Epithelial cell of prostate (primary cell): ENCODE measurements around the gene ABCE1.

Experiments
- DNase-seq: peaks from one replicate; pipeline ENCODE4 v3.0.0-alpha.2; 2011; ENCODE audit warnings: low read depth, low spot score
- H3K27ac ChIP-seq: fragments of 450-650 bp; 2 replicates; pipeline ENCODE4 v1.5.1; 2017; ENCODE audit warnings: mild to moderate bottlenecking

The ABCE1 gene

DNA sequence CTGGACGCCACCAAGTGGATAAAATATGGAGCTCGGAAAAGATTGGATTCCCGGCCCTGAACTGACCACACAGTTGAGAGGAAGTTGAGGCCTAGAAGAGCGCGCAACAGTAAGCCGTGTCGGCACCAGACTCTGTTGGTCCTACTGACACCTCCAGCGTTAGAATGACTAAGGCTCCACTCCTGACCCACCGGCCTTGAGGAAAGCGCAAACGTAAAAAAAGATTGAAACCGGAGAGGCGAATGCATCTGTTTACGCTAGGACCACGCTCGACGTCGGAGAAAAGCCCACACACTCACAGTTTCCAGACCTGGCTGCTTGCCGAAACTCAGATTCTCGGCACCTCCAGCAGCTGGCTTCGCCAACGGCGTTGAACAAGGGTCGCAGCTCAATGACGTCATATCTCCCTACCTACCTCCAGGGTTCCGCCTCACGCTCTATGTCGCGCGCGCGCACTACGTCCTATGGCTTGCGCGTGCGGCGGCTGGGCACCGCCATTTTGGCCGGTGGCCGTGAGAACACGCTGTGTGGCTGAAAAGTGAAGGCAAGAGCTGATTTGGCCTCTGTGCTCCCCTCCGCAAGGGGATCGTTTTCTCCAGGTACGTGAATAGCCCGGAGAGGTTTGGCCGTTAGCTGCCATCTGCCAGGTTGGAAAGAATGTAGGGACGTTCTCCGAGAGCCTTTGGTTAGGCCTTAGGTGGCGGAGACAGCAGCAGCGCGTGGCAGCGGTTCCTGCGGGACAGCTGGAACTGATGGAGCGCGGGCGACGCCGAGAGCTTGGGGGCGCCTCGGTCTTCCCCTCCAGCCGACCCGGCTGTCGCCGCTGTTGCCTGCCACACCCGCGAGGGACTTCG lies at the start of gene ABCE1, which contains the start of gene ANAPC10:
Gene ABCE1 (plus strand): TSS at position 491 of the 854 bp plus-strand sequence. CDS start 6,102 bp downstream, outside the sequence.
Gene ANAPC10 (minus strand): TSS at position 376 of the 854 bp plus-strand sequence. CDS start 2,097 bp downstream, outside the sequence.
- H3K27ac ChIP-seq = peak within 1 kb of the TSS; percentile 91
- DNase-seq = peak; percentile 86

DNA sequence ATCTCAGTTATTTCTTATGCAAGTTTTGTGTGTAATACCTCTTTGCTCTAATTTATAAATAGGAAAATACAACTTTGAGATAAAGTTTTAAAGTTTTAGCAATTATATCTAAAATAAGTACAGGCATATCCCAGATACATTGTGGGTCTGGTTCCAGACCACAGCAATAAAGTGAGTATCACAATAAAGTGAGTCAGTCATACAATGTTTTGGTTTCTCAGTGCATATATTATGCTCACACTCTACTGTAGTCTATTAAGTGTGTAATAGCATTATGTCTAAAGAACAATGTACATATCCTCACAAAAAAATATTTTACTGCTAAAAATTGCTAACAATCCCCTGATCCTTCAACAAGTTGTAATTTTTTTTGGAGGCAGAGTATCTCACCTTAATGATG lies 49.3 kb upstream of the ABCE1 start:
- no peak for DNase-seq

DNA sequence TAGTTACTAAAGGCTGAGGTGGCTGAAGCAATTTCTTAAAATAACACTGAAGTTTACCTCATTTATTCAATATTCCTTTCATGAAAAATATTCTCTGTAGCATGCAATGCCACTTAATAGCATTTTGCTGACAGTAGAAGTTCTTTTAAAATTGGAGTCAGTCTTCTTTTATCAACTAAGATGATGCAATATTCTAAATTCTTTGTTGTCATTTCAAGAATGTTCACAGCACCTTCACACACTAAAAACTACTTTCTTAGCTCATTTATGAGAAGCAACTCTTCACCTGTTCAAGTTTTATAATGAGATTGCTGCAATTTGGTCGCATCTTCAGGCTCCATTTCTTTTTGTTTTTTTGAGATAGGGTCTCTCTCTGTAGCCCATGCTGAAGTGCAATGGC lies 48.9 kb upstream of the ABCE1 start:
- no peak overlapping the region for H3K27ac ChIP-seq
- no peak for DNase-seq

More for the DNA sequence above, 49.3 kb upstream of the ABCE1 start:
- H3K27ac ChIP-seq = no peak overlapping the region

DNA sequence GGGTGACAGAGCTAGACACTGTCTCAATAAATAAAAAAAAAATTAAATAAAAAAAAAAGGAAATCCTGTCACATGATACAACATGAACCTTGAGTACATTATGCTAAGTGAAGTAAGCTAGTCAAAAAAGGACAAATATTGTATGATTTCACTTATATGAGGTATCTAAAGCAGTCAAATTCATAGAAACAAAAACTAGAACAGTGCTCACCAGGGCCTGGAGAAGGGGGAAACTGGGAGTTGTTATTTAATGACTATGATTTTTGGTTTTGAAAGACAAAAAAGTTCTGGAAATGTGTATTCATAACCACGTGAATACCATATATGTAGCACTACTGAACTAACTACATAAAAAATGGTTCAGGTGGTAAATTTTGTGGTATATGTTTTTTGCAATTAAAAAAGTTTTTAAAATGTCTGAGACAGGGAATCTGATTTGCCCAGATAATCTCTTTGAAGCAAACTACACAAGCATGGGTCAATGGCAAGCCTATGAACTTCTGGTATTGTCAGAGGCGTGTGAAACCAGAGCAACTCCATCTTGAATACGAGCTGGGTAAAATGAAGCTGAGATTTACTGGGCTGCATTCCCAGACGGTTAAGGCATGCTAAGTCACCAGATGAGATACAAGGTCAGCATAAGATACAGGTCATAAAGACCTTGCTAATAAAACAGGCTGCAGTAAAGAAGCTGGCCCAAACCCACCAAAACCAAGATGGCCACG lies 42.4 kb upstream of the ABCE1 start:
- no peak for DNase-seq
- H3K27ac ChIP-seq = no peak overlapping the region

DNA sequence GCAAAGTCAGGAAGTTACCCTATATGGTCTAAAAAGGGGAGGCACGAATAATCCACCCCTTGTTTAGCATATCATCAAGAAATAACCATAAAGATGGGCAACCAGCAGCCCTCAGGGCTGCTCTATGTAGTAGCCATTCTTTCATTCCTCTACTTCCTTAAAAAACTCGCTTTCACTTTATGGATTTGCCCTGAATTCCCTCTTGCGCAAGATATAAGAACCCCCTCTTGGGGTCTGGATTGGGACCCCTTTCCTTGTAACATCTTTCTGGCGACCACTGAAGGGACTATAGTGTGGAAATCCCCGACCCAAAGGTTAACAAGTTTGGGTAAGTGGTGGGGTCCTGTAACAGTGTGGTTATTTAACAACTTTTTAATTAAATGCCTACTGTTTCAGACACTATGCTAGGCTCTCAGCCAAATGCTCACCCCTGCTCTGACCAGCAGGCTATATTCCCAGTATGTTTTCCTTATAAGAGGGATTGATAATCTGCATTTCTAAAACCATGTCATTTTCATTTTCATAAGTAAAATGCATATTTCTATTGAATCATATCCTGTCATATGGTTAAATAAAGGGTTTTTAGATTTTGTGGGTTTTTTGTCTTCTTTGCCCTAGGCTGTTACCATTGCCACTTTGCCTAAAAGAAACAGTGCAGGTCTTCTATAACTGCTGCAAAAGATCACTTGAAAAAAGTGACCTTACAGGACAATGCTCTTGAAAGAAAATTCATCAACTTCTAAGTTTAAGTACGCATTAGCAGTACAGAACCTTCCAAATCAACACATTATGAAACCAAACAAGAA lies 41.6 kb upstream of the ABCE1 start:
- no peak for DNase-seq
- H3K27ac ChIP-seq = no peak overlapping the region

DNA sequence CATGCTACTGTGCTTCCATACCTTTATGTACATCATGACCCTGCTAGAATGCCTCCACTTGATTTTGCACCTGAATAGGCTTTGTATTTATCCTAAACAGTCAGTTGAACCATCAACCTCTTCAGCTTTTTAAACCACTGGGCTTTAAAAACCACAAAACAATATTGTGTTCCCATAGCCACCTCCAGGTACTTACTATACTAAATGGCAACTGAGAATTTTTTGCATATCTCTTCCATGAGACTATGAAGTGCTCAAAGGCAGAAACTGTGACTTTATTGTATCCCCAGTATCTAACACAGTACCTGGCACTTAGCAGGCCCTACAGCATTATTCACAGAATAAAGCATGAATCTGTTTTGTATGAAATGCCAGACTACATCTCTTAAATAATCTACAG lies 39.9 kb upstream of the ABCE1 start:
- DNase-seq = no peak
- no peak overlapping the region for H3K27ac ChIP-seq

DNA sequence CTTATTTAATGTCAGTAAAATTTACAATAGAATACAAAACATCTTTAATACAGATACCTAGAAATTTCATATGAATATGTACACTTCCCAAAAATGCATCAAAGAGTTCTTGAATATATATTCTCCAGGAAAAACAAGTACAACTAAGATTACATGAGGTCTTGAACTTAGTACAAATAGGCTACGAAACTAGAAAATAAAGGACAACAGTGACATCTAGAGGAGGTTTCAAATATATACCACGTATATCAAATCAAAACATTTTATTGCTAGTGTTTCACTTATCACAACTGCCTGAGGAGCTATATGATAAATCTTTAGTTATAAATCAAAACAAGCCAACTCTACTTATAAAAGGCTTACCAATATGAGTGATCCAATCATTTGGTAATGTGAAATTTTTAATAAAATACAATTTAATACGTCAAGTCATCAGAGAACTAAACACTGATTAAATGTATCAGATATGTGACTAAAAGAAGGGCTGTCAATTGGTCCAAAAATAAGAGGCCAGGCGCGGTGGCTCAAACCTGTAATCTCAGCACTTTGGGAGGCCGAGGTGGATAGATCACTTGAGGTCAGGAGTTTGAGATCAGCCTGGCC lies 36.7 kb upstream of the ABCE1 start:
- no peak overlapping the region for H3K27ac ChIP-seq
- no peak for DNase-seq

DNA sequence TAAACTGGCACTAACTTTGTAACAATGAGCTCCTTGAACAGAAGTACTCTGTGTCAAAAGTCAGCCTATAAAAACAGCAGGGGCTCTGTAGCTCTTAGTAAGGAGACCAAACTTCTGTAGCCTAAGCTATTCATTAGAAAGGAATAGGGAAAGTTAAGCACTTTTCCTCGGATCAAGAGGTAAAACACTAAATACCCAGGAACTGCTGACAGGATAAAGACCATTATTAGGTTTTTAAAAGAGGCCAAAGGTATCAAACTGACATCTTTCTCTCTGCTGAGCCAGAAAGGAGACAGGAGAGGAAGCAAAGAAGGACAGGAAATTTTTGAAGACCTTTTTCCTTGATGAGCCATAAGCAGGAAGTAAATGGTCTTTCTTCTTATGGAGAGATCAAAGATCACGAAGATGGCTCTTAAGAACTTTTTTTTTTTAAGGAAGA lies 32.0 kb upstream of the ABCE1 start:
- no peak overlapping the region for H3K27ac ChIP-seq
- no peak for DNase-seq

DNA sequence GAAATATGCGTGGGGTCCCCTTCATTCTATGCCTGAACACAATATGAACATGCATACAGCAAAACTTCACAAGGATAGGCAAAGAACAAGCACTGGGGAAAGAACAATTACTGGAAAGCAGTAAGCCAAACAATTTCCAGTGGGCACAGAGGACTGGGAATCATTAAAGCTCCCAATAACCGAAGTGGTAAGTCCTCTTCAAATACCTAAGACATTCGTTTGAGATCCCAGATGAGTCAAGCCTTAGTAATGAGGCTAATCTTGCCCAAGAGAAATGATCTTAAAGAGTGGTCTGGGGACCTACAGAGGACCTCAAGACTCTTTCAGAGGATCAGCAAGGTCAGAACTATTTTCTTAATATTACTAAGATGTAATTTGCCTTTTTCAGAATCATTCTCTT lies 28.8 kb upstream of the ABCE1 start:
- no peak overlapping the region for H3K27ac ChIP-seq
- no peak for DNase-seq

DNA sequence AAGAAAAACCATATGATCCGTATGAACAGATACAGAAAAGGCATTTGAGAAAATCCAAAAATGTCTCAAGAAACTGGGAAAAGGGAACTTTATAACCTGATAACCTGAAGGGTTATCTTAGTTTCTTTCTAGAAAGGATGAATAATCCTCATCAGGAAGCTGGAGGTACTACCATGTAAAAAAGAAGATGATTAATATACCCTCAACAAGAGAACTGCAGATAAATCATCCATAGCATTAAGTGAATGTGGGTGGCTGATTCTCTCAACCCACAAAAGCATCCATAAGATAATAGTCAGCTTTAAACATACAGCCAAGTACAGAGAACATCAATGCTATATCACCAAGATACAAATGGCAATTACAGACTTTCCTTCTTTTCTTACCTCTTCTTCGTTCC lies 26.6 kb upstream of the ABCE1 start:
- H3K27ac ChIP-seq = no peak overlapping the region
- DNase-seq = no peak

DNA sequence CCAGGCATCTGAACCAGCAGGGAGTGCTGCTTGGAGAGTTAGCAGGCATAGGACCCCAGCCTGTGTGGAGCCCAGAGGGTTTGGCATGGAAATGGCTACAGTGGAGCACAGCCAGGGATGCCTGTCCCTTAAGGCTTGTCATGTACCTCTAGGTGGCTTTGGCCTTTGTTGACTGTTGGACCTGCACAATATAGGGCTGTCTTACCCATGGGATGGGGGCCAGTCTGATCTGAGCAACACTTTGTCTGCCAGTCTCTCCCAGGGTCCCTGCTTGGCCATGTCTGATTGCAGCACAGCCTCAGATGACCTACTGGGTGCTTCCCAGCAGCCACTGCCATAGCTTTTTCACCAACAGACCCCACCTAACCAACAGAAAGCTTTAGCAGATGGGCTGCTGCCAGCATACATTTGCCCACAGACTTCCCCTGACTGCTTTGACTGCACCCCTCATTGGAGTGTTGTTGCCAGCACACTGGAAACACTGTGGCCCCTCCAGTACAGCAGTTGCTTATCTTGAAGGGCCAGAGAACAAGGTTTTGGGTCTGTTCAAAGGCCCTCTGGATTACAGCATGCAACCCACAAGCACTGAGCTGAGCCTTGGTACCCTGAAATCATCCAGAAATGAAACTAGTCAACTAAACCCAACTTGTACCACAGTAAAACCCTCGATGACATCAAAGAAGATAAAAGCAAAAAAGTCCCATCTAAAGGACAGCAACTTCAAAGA lies 22.2 kb upstream of the ABCE1 start:
- no peak overlapping the region for H3K27ac ChIP-seq
- no peak for DNase-seq

DNA sequence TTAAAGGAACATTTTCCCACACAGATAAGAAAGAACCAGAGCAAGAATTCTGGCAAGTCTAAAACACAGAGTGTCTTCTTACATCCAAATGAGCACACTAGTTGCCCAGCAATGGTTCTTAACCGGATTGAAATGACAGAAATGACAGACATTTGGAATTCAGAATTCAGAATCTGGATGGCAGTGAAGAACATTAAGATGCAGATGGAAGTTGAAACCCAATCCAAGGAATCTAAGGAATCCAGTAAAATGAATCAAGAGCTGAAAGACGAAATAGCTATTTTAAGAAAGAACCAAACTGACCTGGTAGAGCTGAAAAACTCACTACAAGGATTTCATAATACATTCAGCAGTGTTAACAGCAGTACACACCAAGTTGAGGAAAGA lies 21.6 kb upstream of the ABCE1 start:
- no peak for DNase-seq
- H3K27ac ChIP-seq = no peak overlapping the region

DNA sequence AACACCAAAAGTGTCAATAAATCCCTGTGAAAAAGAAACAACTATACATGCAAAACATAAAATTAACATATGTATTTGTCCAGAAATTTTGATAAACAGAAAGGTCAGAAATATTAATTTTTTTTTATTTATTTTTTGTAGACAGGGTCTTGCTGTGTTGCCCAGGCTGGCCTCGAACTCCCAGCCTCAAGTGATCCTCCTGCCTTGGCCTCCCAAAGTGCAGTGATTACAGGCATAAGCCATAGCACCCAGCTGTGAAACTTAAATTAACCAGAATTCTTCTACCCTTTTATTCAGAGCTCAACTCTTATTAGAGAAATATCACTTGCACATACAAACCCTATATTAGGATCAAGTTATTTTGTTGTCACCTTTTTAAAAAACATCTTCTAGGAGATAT lies 16.4 kb upstream of the ABCE1 start:
- no peak for DNase-seq
- H3K27ac ChIP-seq = no peak overlapping the region

DNA sequence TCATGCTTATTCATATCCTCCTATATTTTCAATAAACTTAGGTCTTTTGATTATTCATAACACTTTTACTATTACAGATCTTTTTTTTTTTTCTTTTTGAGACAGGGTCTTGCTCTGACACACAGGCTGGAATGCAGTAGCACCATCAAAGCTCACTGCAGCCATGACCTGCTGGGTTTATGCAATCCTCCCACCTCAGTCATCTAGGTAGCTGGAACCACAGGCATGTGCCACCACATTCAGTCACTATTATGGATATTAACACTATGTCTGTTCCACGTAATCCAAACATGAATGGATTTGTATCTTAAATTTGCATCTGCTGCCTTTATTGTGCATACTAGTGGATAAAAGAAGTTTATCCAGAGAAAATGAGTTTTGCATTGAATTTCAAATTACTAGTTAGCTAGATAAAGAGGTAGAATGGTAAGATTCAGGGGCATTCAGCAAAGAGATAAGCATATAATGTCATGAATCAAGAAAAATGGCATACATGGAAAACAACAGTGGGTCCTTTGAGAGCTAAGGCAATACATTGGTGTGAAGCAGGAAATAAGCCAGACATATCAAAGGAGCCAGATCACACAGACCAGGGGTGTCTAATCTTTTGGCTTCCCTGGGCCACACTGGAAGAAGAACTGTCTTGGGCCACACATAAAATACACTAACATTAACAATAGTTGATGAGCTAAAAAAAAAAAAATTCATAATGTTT lies 14.1 kb upstream of the ABCE1 start:
- peak overlapping the region; percentile 21 for H3K27ac ChIP-seq
- peak; percentile 12 for DNase-seq

DNA sequence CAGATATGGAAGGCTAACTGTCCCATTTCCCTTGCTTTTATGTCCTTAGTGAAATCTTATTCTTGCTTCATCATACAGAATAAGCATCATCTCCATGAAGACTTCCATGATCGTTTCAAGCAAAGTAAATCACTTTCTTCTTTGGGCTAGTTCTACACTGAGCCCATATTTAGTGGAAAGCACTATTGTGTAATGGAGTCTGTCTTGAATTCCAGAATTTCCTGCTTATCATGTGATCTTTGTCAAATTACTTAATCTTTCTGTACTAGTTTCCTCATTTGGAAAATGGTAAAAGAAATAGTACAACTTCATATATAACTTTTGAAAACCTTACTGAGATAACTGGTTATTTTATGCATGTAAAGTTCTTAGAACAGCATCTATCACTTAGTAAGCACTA lies 7.7 kb upstream of the ABCE1 start:
- no peak for DNase-seq
- H3K27ac ChIP-seq = no peak overlapping the region

DNA sequence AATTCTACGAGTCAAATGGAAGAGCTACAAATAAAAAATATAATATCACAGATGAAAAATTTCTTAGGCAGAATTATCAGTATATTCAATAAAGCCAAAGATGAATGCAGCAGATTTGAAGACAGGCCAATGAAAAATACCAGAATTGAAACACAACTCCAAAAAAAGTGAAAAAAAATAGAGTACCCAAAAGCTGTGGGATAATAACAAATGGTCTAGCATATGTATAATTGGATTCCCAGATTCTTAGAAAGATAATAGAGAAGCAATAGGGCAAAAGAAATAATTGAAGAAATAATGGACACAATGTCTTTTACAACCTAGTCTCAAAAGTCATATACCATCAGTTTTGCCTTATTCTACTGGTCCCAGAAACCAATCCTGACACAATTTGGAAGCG lies 4.5 kb upstream of the ABCE1 start:
- no peak overlapping the region for H3K27ac ChIP-seq
- DNase-seq = no peak

DNA sequence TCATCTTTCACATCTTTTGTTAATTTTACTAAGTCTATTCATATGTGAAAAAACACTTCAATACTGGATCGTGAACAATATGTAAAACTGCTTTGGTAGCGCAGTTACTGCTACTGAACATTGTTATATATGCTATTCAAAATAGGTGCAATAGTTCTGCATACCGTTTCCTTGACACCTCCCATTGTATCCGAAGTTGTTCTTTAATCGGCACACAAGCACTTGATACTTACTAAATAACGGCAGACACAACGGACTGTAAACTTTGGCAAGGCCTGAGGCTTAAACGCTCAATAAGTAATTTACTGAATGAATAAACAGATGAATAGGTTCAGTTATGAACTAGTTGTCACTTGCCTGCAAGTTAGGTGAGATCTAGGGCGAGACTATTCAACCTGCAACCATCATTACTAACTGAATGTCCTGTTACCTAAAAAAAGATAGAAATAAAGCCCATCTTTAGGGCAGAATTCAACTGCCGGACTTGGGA lies 735 bp upstream of the ABCE1 start:
- H3K27ac ChIP-seq = peak overlapping the region; percentile 91
- peak; percentile 5 for DNase-seq

DNA sequence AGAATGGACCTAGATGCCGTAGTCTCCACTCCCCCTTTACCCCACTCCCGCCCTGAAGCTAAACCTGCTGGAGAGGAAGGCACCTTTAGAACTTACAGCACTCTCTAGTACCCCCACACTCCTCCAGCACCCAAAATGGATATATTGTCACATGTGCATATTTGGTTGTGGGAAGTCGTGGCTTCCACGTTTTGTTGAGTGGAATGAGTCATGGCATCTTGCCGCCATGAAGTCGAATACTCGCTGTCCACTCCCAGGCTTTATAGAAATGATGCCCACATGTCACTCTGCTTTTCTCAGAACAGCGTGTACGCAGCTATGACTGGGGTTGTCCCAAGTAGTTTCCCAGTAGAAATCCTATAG lies 545 bp downstream of the ABCE1 start:
- peak overlapping the region; percentile 91 for H3K27ac ChIP-seq
- DNase-seq = peak; percentile 14

DNA sequence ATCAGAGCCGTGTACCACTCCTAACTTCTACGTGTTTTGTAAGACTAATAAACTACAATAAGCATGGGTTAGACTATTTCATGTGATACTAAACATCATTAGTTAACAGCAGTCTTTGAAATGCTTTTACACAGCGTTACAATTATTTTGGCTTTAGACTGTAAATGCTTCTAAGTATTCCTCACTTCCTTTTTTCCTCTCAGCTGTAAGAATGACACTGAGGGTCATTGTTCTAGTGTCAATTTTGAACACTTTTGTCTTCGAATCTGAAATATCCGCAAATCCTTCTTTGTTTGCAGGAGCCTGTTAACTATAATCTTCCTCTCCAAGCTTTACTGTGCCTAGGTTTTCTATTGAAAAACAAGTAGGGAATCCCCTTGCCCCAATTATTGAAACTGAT lies 1.5 kb downstream of the ABCE1 start:
- H3K27ac ChIP-seq = peak overlapping the region; percentile 91
- no peak for DNase-seq
